ENCODE data around the gene RAB1B.

Gene RAB1B

GRCh38 chr11:66225066-66225465 lies 43.4 kb upstream of the RAB1B start:
- TF ChIP-seq TAF1 (IDR thresholded peaks at IDR 0.05; ENCODE audit: borderline replicate concordance, insufficient read depth, low read length) (no peak), REST (IDR thresholded peaks at IDR 0.05; ENCODE audit: insufficient read depth in 1 of 2, low read depth in 2 of 2, low read length in 2 of 2) (no peak), SIN3A (IDR thresholded peaks at IDR 0.05; ENCODE audit: borderline replicate concordance, insufficient read depth, low read length) (no peak), FOXP2 (optimal IDR thresholded peaks at IDR 0.05; ENCODE audit: borderline replicate concordance, extremely low read depth, extremely low read length, insufficient read depth) (no peak), POLR2AphosphoS5 (IDR thresholded peaks at IDR 0.05; ENCODE audit: low read depth, low read length) (no peak)

DNA sequence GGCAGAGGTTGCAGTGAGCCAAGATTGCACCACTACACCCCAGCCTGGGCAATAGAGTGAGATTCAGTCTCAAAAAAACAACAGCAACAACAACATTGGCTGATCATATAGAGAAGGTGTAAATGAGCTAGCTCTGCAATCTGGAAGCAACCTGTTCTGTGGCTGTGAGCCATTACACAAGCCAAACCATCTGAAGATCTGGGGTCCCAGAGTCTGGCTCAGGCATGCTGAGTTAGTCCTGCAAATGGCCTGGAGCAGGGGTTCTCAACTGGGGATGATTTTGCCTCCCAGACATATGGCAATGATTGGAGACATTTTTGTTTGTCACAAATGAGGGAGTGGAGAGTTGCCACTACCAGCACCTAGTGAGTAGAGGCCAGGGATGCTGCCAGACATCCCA lies 42.3 kb upstream of the RAB1B start:
- TF ChIP-seq SIN3A (IDR thresholded peaks at IDR 0.05; ENCODE audit: borderline replicate concordance, insufficient read depth, low read length) (no peak), POLR2AphosphoS5 (IDR thresholded peaks at IDR 0.05; ENCODE audit: low read depth, low read length) (no peak), REST (IDR thresholded peaks at IDR 0.05; ENCODE audit: insufficient read depth in 1 of 2, low read depth in 2 of 2, low read length in 2 of 2) (no peak), FOXP2 (optimal IDR thresholded peaks at IDR 0.05; ENCODE audit: borderline replicate concordance, extremely low read depth, extremely low read length, insufficient read depth) (no peak), TAF1 (IDR thresholded peaks at IDR 0.05; ENCODE audit: borderline replicate concordance, insufficient read depth, low read length) (no peak)

- no peak for TF ChIP-seq REST (IDR thresholded peaks at IDR 0.05; ENCODE audit: insufficient read depth in 1 of 2, low read depth in 2 of 2, low read length in 2 of 2)
- TF ChIP-seq FOXP2 (optimal IDR thresholded peaks at IDR 0.05; ENCODE audit: borderline replicate concordance, extremely low read depth, extremely low read length, insufficient read depth): no peak
- TF ChIP-seq TAF1 (IDR thresholded peaks at IDR 0.05; ENCODE audit: borderline replicate concordance, insufficient read depth, low read length): no peak
- TF ChIP-seq SIN3A (IDR thresholded peaks at IDR 0.05; ENCODE audit: borderline replicate concordance, insufficient read depth, low read length): no peak
- TF ChIP-seq POLR2AphosphoS5 (IDR thresholded peaks at IDR 0.05; ENCODE audit: low read depth, low read length): no peak
These were observed 40.7 kb upstream of the RAB1B start for GRCh38 chr11:66227700-66228099.

GRCh38 chr11:66228521-66228920 lies 39.9 kb upstream of the RAB1B start:
- TF ChIP-seq SIN3A (IDR thresholded peaks at IDR 0.05; ENCODE audit: borderline replicate concordance, insufficient read depth, low read length): no peak
- no peak for TF ChIP-seq REST (IDR thresholded peaks at IDR 0.05; ENCODE audit: insufficient read depth in 1 of 2, low read depth in 2 of 2, low read length in 2 of 2)
- no peak for TF ChIP-seq TAF1 (IDR thresholded peaks at IDR 0.05; ENCODE audit: borderline replicate concordance, insufficient read depth, low read length)
- TF ChIP-seq POLR2AphosphoS5 (IDR thresholded peaks at IDR 0.05; ENCODE audit: low read depth, low read length): no peak

GRCh38 chr11:66230156-66230555 lies 38.3 kb upstream of the RAB1B start:
- TF ChIP-seq TAF1 (IDR thresholded peaks at IDR 0.05; ENCODE audit: borderline replicate concordance, insufficient read depth, low read length): no peak
- TF ChIP-seq POLR2AphosphoS5 (IDR thresholded peaks at IDR 0.05; ENCODE audit: low read depth, low read length): no peak
- no peak for TF ChIP-seq REST (IDR thresholded peaks at IDR 0.05; ENCODE audit: insufficient read depth in 1 of 2, low read depth in 2 of 2, low read length in 2 of 2)
- TF ChIP-seq SIN3A (IDR thresholded peaks at IDR 0.05; ENCODE audit: borderline replicate concordance, insufficient read depth, low read length): no peak
- no peak for TF ChIP-seq FOXP2 (optimal IDR thresholded peaks at IDR 0.05; ENCODE audit: borderline replicate concordance, extremely low read depth, extremely low read length, insufficient read depth)
